Endothelial cell (in vitro differentiated cells): ENCODE results near the gene FAM177B. TPM values are rescaled to one million over a fixed set of nuclear protein-coding genes. Genes with fewer than 3 reads are reported as not detected.

Experiments used
- DNase-seq: peaks from one replicate; pipeline ENCODE4 v3.0.0; 2021; ENCODE audit warnings: low spot score
- H3K27ac Mint-ChIP-seq: one replicate; pipeline ENCODE4 v1.8.0; 2021; ENCODE audit warnings: mixed read lengths, inconsistent platforms; ENCODE audit not compliant: unreplicated experiment
- H3K27me3 Mint-ChIP-seq: one replicate; pipeline ENCODE4 v1.8.0; 2021; ENCODE audit warnings: mild to moderate bottlenecking, moderate library complexity, mixed read lengths, inconsistent platforms; ENCODE audit not compliant: unreplicated experiment
- H3K36me3 Mint-ChIP-seq: one replicate; pipeline ENCODE4 v1.8.0; 2021; ENCODE audit warnings: mild to moderate bottlenecking, low read depth, mixed read lengths, inconsistent platforms; ENCODE audit not compliant: unreplicated experiment
- H3K4me1 Mint-ChIP-seq: one replicate; pipeline ENCODE4 v1.8.0; 2021; ENCODE audit warnings: mild to moderate bottlenecking, mixed read lengths, inconsistent platforms; ENCODE audit not compliant: unreplicated experiment
- H3K4me3 Mint-ChIP-seq: one replicate; pipeline ENCODE4 v1.8.0; 2021; ENCODE audit warnings: mild to moderate bottlenecking, mixed read lengths, inconsistent platforms; ENCODE audit not compliant: unreplicated experiment
- H3K9me3 Mint-ChIP-seq: one replicate; pipeline ENCODE4 v1.8.0; 2021; ENCODE audit warnings: mixed read lengths, inconsistent platforms; ENCODE audit not compliant: unreplicated experiment
- CTCF ChIP-seq: fragments of 200-600 bp; sonication (generic); IDR thresholded peaks from one replicate; pipeline ENCODE4 v1.5.0; 2021; ENCODE audit warnings: antibody characterized with exemption; ENCODE audit not compliant: unreplicated experiment
- total RNA-seq: library from RNA; stranded (reverse); fragmentation: NEBNext Ultra II Directional; extraction: Animal tissue kit (Norgen Biotek cat#: 25700); gene quantifications from one replicate; pipeline ENCODE4 v1.2.1, GENCODE V29; 2021; ENCODE audit not compliant: unreplicated experiment

Gene FAM177B
- total RNA-seq, 1 donor from 2014 or later: not detected

DNA sequence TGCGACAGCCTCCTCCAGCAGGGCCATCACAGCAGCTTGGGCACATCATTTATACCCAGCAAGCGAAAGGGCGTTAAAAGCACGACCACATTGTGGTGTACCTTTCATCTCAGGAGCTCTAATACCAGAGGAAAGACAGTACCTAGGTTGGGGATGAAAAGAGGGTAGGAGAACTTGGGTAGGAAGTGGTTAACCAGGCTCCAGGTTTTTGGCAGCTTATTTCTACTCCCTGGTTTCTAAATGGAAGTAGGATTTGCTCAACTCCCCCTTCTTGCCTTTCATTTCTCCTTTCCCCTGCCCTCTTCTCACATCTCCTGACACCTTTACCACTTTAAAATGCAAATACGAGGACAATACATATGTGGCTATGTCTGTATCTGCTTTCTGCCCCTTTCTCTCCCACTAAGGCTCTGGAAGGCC is 30.2 kb downstream of the FAM177B start:
- Mint-ChIP-seq H3K4me1 (no peaks in the 10 kb centered on the region), H3K36me3 (no peaks in the 10 kb centered on the region), H3K27ac (no peak overlapping the region), H3K9me3 (no peaks in the 10 kb centered on the region), H3K4me3 (no peak overlapping the region), H3K27me3 (no peaks in the 10 kb centered on the region)
- TF ChIP-seq CTCF: no peak
- no peak for DNase-seq

DNA sequence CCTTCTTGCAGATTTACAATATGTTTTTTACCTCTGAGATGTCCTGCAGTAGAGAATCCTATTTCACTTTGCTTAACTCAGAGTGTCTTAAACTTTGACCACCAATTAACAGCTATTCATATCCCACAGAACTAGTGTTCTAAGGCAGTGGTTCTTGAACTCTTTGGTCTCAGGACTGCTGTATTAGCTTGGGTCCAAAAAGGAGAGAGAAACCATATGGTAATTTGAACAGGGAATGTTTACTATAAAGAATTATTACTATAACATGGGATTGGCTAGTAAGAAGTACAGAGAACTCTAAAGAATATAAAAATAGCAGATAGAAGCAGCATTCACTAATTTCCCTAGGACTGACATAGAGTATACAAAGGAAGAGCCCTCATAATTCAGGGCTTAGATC is 31.6 kb downstream of the FAM177B start:
- H3K36me3 Mint-ChIP-seq: no peaks in the 10 kb centered on the region
- H3K27ac Mint-ChIP-seq: no peak overlapping the region
- H3K27me3 Mint-ChIP-seq: no peaks in the 10 kb centered on the region
- H3K4me1 Mint-ChIP-seq: no peaks in the 10 kb centered on the region
- DNase-seq: no peak
- no peak overlapping the region for H3K4me3 Mint-ChIP-seq
- no peaks in the 10 kb centered on the region for H3K9me3 Mint-ChIP-seq
- no peak for TF ChIP-seq CTCF

GRCh38 chr1:222769181-222769580 is 32.2 kb downstream of the FAM177B start:
- Mint-ChIP-seq H3K36me3 (no peaks in the 10 kb centered on the region), H3K4me1 (no peaks in the 10 kb centered on the region), H3K27me3 (no peaks in the 10 kb centered on the region), H3K4me3 (no peak overlapping the region), H3K27ac (no peak overlapping the region), H3K9me3 (no peaks in the 10 kb centered on the region)
- TF ChIP-seq CTCF: peak; percentile 40
- no peak for DNase-seq

DNA sequence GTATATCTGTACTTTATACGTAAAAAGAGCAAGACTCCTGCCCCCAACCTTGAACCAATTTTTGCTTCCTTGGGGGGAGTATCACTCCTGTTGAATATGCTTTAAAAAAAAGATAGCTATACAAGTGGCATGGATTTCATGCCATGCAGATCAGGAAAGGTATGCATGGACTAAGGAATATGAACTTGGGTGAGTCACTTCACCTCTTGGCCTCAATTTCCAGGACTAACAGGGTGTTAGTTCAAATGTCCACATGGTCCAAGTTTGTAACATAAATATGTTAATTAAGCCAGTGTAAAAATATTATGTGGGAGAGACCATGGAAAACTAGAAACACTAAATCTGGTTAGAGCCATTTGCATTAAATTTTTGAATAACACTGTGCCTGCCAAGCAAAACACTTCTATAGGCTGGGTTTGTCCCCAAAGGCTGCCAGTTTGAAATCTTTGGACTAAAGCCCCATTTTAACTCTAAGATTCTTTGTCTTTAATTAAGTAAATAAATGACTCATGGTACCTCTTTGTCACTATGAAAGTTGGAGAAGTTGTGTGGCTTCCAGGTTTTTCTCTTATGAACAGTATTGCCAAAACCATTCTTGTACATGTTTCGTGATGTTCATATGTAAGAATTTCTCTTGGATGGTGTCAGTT is 33.1 kb downstream of the FAM177B start:
- no peaks in the 10 kb centered on the region for H3K27me3 Mint-ChIP-seq
- no peak overlapping the region for H3K4me3 Mint-ChIP-seq
- no peak for DNase-seq
- no peaks in the 10 kb centered on the region for H3K36me3 Mint-ChIP-seq
- no peak for TF ChIP-seq CTCF
- H3K27ac Mint-ChIP-seq: no peak overlapping the region
- no peaks in the 10 kb centered on the region for H3K9me3 Mint-ChIP-seq
- no peaks in the 10 kb centered on the region for H3K4me1 Mint-ChIP-seq

- H3K27me3 Mint-ChIP-seq: no peaks in the 10 kb centered on the region
- no peak overlapping the region for H3K27ac Mint-ChIP-seq
- no peak for TF ChIP-seq CTCF
Observed at GRCh38 chr1:222772996-222773379, 36.0 kb downstream of the FAM177B start.

More at GRCh38 chr1:222772996-222773379, 36.0 kb downstream of the FAM177B start:
- no peak for DNase-seq
- H3K4me1 Mint-ChIP-seq: no peaks in the 10 kb centered on the region
- H3K36me3 Mint-ChIP-seq: no peaks in the 10 kb centered on the region
- H3K4me3 Mint-ChIP-seq: no peak overlapping the region
- no peaks in the 10 kb centered on the region for H3K9me3 Mint-ChIP-seq
